ENCODE data around the gene OXCT2. TPM values are rescaled to one million over a fixed set of nuclear protein-coding genes. Genes with fewer than 3 reads are reported as not detected.
A peak's percentile ranks its signal among the peaks of the same experiment; 100 is the strongest.

The OXCT2 gene
- total and polyA plus RNA-seq, 12 donors: 0.85 to 5.4 (median 2.2) TPM

DNA sequence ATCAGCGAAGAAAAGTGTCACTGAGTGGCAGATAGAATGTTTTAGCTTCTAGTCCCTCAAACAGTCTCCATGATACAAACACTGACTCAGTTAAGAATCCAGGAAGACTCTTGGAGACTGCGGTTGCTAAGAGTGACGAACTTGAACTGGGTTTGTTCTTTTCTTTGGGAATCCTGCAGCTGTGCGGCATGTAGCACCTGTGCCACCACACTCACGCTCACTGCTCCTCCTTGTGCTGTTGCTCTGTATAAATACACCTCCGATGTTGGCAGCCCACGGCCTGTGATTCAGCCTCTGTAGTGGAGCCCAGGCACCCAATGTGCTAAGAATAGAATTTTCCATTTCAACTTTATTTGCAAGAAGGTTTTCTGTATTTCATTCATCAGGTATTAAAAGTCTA is 38.0 kb downstream of the OXCT2 start:
- intact Hi-C loops (cut with DNase I): no loop called here
- H3K9me3 ChIP-seq: no peaks in the 10 kb centered on the region
- H3K27ac ChIP-seq: no peak overlapping the region
- peaks cover 0 to 77% (median 60%) of the 10 kb centered on the region in 7 donors for H3K27me3 ChIP-seq
- no peak overlapping the region for H3K4me3 ChIP-seq
- WGBS, 2 donors: 53 to 54% methylated on average over 7 of the region's 7 CpGs
- H3K36me3 ChIP-seq: no peaks in the 10 kb centered on the region
- peak in 7 of 8 donors; percentile 43 to 87 (median 83) for ATAC-seq
- DNase-seq: peak in 1 of 2 donors; percentile 25
- peaks cover 0 to 10% (median 0%) of the 10 kb centered on the region in 9 donors for H3K4me1 ChIP-seq
- no peak for TF ChIP-seq CTCF (IDR thresholded peaks at IDR 0.05)

GRCh38 chr1:39732730-39733129 is 38.4 kb downstream of the OXCT2 start:
- no peaks in the 10 kb centered on the region for H3K9me3 ChIP-seq
- intact Hi-C loops (cut with DNase I): no loop called here
- no peaks in the 10 kb centered on the region for H3K36me3 ChIP-seq
- ATAC-seq (peak in 1 of 8 donors; percentile 21), DNase-seq (no peak)
- WGBS, 2 donors: 61 to 69% methylated on average over 3 of the region's 3 CpGs
- TF ChIP-seq CTCF (IDR thresholded peaks at IDR 0.05): no peak
- H3K27me3 ChIP-seq: peaks cover 0 to 82% (median 64%) of the 10 kb centered on the region in 7 donors
- no peak overlapping the region for H3K27ac ChIP-seq
- H3K4me3 ChIP-seq: no peak overlapping the region
- H3K4me1 ChIP-seq: peaks cover 0 to 9% (median 0%) of the 10 kb centered on the region in 9 donors

GRCh38 chr1:39729842-39730241 is 41.3 kb downstream of the OXCT2 start:
- Histone ChIP-seq H3K9me3 (no peaks in the 10 kb centered on the region), H3K27me3 (peaks cover 0 to 98% (median 75%) of the 10 kb centered on the region in 7 donors), H3K27ac (no peak overlapping the region), H3K4me1 (peaks cover 0 to 9% (median 0%) of the 10 kb centered on the region in 9 donors), H3K4me3 (no peak overlapping the region), H3K36me3 (no peaks in the 10 kb centered on the region)
- no peak for TF ChIP-seq CTCF (IDR thresholded peaks at IDR 0.05)
- 40 to 72% methylated on average over 4 of the region's 4 CpGs for WGBS, 2 donors
- DNase-seq (no peak), ATAC-seq (no peak)
- intact Hi-C loops (cut with DNase I): no loop called here

DNA sequence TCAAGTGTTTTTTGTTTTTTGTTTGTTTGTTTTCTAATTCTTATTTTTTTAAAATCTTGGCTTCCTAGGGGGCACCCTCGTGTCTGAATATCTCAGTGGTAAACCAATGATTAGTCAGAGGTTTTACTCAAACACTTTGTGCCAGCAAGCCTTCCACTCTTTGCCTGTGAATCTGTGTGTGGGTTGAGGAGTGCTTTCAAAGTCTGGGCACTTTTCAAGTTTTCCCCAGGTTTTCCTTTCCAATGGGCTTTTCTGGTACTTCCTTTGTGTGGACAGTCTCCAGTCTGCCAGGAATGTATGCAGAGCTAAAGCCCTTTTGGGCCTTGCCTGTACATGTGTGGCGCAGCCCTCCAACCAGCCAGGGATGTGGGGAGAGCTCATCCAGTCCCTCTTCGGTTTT is 42.1 kb downstream of the OXCT2 start:
- no peaks in the 10 kb centered on the region for H3K36me3 ChIP-seq
- peaks cover 0 to 98% (median 74%) of the 10 kb centered on the region in 7 donors for H3K27me3 ChIP-seq
- no peak for TF ChIP-seq CTCF (IDR thresholded peaks at IDR 0.05)
- 60 to 69% methylated on average over 3 of the region's 3 CpGs for WGBS, 2 donors
- ATAC-seq (no peak), DNase-seq (no peak)
- H3K4me3 ChIP-seq: no peak overlapping the region
- intact Hi-C loops (cut with DNase I): no loop called here
- no peak overlapping the region for H3K27ac ChIP-seq
- peaks cover 0 to 9% (median 0%) of the 10 kb centered on the region in 9 donors for H3K4me1 ChIP-seq
- H3K9me3 ChIP-seq: no peaks in the 10 kb centered on the region

Measured in heart right ventricle (tissue), 16 donors.